ENCODE measurements around the gene PRKN.

PRKN gene

DNA sequence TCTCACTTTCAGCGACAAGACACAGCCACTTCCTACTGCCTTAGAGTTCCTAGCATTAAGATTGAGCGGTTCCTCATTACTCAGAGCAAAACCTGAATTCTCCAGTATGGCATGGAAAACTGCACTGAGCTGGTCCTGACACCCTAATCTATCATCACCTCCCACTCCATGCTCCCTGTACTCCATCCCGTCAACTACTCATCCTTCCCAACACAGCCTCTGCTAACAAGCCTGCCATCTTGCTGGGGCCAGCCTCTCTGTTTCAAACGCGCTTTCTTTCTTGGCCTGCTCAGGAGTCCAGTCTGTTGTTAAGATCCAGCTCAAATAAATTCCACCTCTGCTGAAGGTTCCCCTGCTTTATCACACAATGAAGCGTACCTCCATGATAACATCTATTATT lies 12.0 kb downstream of the PRKN start:
- Histone ChIP-seq H3K9me2 (replicated peaks; ENCODE audit: insufficient read depth, low read length) (no peaks in the 10 kb centered on the region), H3K36me3 (replicated peaks; ENCODE audit: insufficient read depth, low read length) (no peaks in the 10 kb centered on the region), H3K27ac (ENCODE audit: low read length) (no peak overlapping the region), H3K9ac (ENCODE audit: low read length) (no peak overlapping the region), H3K27me3 (replicated peaks; ENCODE audit: insufficient read depth, low read length) (no peaks in the 10 kb centered on the region), H3K4me2 (ENCODE audit: low read depth, low read length) (no peak overlapping the region), H4K20me1 (ENCODE audit: insufficient read depth, low read length) (no peaks in the 10 kb centered on the region), H3K9me3 (replicated peaks; ENCODE audit: insufficient read depth, low read length) (no peaks in the 10 kb centered on the region), H2AFZ (ENCODE audit: low read length) (no peak overlapping the region), H3K4me3 (ENCODE audit: low read length) (no peak overlapping the region), H3K79me2 (ENCODE audit: low read length) (no peaks in the 10 kb centered on the region), H3F3A (ENCODE audit: insufficient read depth, low read length) (no peaks in the 10 kb centered on the region), H3K4me1 (ENCODE audit: low read length) (no peaks in the 10 kb centered on the region)
- DNase-seq: no peak
- TF ChIP-seq EZH2 (optimal IDR thresholded peaks at IDR 0.05; ENCODE audit: low read depth, low read length) (no peak), EZH2phosphoT487 (IDR thresholded peaks at IDR 0.05; ENCODE audit: low read length) (no peak), CTCF (IDR thresholded peaks at IDR 0.05; ENCODE audit: low read length) (no peak)

GRCh38 chr6:162713974-162714780 lies 13.4 kb downstream of the PRKN start:
- no peak overlapping the region for H3K4me2 ChIP-seq (ENCODE audit: low read depth, low read length)

DNA sequence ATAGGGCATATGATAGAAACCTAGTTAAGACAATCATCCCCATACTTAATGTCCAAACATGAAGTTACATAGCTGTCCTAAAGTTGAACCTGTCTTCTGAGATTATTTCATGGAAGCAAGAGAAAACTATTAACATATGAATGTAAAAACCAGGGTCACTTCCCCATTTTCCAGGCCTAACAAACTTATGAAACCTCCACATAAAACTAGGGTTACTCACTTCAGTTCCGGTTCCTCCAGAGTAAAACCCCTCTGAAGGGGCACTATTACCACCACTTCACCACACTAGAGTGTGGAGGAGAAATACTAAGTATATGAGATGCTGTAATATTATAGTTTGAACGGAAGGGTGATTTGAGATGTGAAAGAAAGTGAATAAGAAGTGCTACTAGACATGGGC lies 14.9 kb downstream of the PRKN start:
- no peaks in the 10 kb centered on the region for H4K20me1 ChIP-seq (ENCODE audit: insufficient read depth, low read length)
- H3K9ac ChIP-seq (ENCODE audit: low read length): no peak overlapping the region
- H3F3A ChIP-seq (ENCODE audit: insufficient read depth, low read length): no peaks in the 10 kb centered on the region
- H3K79me2 ChIP-seq (ENCODE audit: low read length): no peaks in the 10 kb centered on the region
- H3K27ac ChIP-seq (ENCODE audit: low read length): no peak overlapping the region
- no peak for DNase-seq
- no peaks in the 10 kb centered on the region for H3K9me2 ChIP-seq (replicated peaks; ENCODE audit: insufficient read depth, low read length)
- no peaks in the 10 kb centered on the region for H3K9me3 ChIP-seq (replicated peaks; ENCODE audit: insufficient read depth, low read length)
- no peaks in the 10 kb centered on the region for H3K4me1 ChIP-seq (ENCODE audit: low read length)
- no peak overlapping the region for H2AFZ ChIP-seq (ENCODE audit: low read length)
- H3K27me3 ChIP-seq (replicated peaks; ENCODE audit: insufficient read depth, low read length): no peaks in the 10 kb centered on the region
- TF ChIP-seq EZH2 (optimal IDR thresholded peaks at IDR 0.05; ENCODE audit: low read depth, low read length) (no peak), EZH2phosphoT487 (IDR thresholded peaks at IDR 0.05; ENCODE audit: low read length) (no peak), CTCF (IDR thresholded peaks at IDR 0.05; ENCODE audit: low read length) (no peak)
- no peaks in the 10 kb centered on the region for H3K36me3 ChIP-seq (replicated peaks; ENCODE audit: insufficient read depth, low read length)
- H3K4me2 ChIP-seq (ENCODE audit: low read depth, low read length): no peak overlapping the region
- H3K4me3 ChIP-seq (ENCODE audit: low read length): no peak overlapping the region

More at GRCh38 chr6:162713974-162714780, 13.4 kb downstream of the PRKN start:
- Histone ChIP-seq H2AFZ (ENCODE audit: low read length) (no peak overlapping the region), H3K9me3 (replicated peaks; ENCODE audit: insufficient read depth, low read length) (no peaks in the 10 kb centered on the region), H3K4me3 (ENCODE audit: low read length) (no peak overlapping the region), H4K20me1 (ENCODE audit: insufficient read depth, low read length) (no peaks in the 10 kb centered on the region), H3K27ac (ENCODE audit: low read length) (no peak overlapping the region), H3K36me3 (replicated peaks; ENCODE audit: insufficient read depth, low read length) (no peaks in the 10 kb centered on the region), H3K4me1 (ENCODE audit: low read length) (no peaks in the 10 kb centered on the region), H3K9ac (ENCODE audit: low read length) (no peak overlapping the region), H3K27me3 (replicated peaks; ENCODE audit: insufficient read depth, low read length) (no peaks in the 10 kb centered on the region), H3F3A (ENCODE audit: insufficient read depth, low read length) (no peaks in the 10 kb centered on the region), H3K9me2 (replicated peaks; ENCODE audit: insufficient read depth, low read length) (no peaks in the 10 kb centered on the region), H3K79me2 (ENCODE audit: low read length) (no peaks in the 10 kb centered on the region)
- TF ChIP-seq CTCF (IDR thresholded peaks at IDR 0.05; ENCODE audit: low read length) (no peak), EZH2 (optimal IDR thresholded peaks at IDR 0.05; ENCODE audit: low read depth, low read length) (no peak)
- no peak for DNase-seq
